RWPE2 (cell line): ENCODE data around the gene KRTAP10-7.

Experiments used
- ATAC-seq: fragments of 200-7000 bp; cut with Tn5 transposase; 3 replicates; pipeline ENCODE4 v1.9.1; 2021; ENCODE audit warnings: low read depth
- DNase-seq: peaks from one replicate; pipeline ENCODE4 v3.0.0-alpha.2; 2020; ENCODE audit warnings: low spot score
- H3K27ac ChIP-seq: fragments of 450-650 bp; 2 replicates; pipeline ENCODE4 v1.5.1; 2017; ENCODE audit warnings: mild to moderate bottlenecking; ENCODE audit not compliant: poor library complexity, severe bottlenecking
- H3K27me3 ChIP-seq: fragments of 250-450 bp; sonication (Bioruptor Pico); 2 replicates; pipeline ENCODE4 v1.5.1; 2021; ENCODE audit warnings: mild to moderate bottlenecking, moderate library complexity; ENCODE audit not compliant: insufficient read depth, poor library complexity, severe bottlenecking
- H3K36me3 ChIP-seq: fragments of 250-450 bp; sonication (Bioruptor Pico); 2 replicates; pipeline ENCODE4 v1.5.1; 2020; ENCODE audit warnings: low read depth, mild to moderate bottlenecking, moderate library complexity
- H3K4me1 ChIP-seq: fragments of 250-450 bp; sonication (Bioruptor Pico); 2 replicates; pipeline ENCODE4 v1.5.1; 2021; ENCODE audit warnings: mild to moderate bottlenecking, moderate library complexity; ENCODE audit not compliant: insufficient read depth, poor library complexity, severe bottlenecking
- H3K4me3 ChIP-seq: fragments of 250-450 bp; sonication (Bioruptor Pico); 2 replicates; pipeline ENCODE4 v1.5.1; 2021; ENCODE audit warnings: mild to moderate bottlenecking, moderate library complexity; ENCODE audit not compliant: severe bottlenecking
- H3K9me3 ChIP-seq: fragments of 250-450 bp; sonication (Bioruptor Pico); 2 replicates; pipeline ENCODE4 v1.5.1; 2021; ENCODE audit warnings: mild to moderate bottlenecking, moderate library complexity; ENCODE audit not compliant: severe bottlenecking
- CTCF ChIP-seq: fragments of 450-650 bp; IDR thresholded peaks from one replicate; pipeline ENCODE4 v1.5.1; 2017; ENCODE audit warnings: mild to moderate bottlenecking, moderate library complexity; ENCODE audit not compliant: poor library complexity, severe bottlenecking

The KRTAP10-7 gene

GRCh38 chr21:44568667-44569556, 31.5 kb upstream of the KRTAP10-7 start:
- Histone ChIP-seq H3K27me3 (no peaks in the 10 kb centered on the region), H3K27ac (no peak overlapping the region), H3K9me3 (peaks cover 2% of the 10 kb centered on the region), H3K4me1 (no peaks in the 10 kb centered on the region), H3K36me3 (no peaks in the 10 kb centered on the region), H3K4me3 (no peak overlapping the region)
- no peak for DNase-seq
- no peak for TF ChIP-seq CTCF
- ATAC-seq, result no peak

DNA sequence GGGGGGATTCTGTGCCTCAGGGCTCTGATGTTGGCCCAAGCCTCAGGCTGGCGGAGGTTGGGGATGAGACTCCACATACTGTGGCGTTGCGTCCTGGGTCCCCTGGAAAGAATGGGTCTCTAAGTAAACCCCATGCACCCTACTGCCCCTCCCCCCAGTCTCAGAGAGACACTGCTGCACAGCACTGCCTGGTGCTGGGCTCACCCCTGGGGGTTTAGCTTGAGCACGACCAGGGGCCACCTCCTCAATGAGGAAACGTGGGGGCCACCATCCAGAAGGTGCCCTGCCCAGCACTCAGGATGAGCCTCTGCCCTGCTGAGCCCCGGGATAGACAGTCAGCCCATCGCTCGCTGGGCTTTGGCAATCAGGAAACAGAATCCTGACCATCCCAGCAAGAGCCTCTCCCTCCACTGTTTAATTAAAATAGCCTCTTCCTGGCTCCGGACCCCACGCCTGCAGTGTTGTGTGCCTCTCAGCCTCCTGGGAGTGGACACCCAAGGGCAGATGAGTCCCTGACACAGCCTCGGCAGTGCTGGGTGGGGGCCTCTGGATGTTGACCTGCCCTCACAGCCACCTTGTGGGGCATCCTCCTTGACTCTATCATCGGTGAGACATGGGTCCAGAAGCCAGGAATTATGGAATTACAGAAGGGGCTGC, 30.4 kb upstream of the KRTAP10-7 start:
- ATAC-seq, result no peak
- Histone ChIP-seq H3K9me3 (peaks cover 2% of the 10 kb centered on the region), H3K36me3 (no peaks in the 10 kb centered on the region), H3K27me3 (no peaks in the 10 kb centered on the region), H3K27ac (no peak overlapping the region), H3K4me3 (no peak overlapping the region), H3K4me1 (no peaks in the 10 kb centered on the region)
- no peak for TF ChIP-seq CTCF
- DNase-seq, result no peak

DNA sequence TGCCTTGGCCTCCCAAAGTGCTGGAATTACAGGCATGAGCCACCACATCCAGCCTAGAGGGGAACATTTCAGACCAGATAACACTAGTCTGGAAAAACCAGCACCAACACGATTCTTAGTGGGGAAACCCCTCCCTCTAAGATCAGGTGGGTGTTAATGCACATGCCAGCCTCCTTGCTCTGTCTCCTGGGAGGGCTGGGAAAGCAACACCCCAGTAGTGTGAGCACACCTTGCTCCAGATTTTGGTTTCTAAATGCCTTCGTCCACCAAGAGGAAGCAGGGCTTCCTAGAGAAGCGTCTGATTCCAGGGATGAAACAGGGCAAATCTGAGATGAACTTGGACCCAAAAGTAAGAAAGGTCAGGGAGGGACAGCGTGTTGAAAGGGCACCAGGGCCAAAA, 29.1 kb upstream of the KRTAP10-7 start:
- ATAC-seq, result no peak
- no peak overlapping the region for H3K4me3 ChIP-seq

DNA sequence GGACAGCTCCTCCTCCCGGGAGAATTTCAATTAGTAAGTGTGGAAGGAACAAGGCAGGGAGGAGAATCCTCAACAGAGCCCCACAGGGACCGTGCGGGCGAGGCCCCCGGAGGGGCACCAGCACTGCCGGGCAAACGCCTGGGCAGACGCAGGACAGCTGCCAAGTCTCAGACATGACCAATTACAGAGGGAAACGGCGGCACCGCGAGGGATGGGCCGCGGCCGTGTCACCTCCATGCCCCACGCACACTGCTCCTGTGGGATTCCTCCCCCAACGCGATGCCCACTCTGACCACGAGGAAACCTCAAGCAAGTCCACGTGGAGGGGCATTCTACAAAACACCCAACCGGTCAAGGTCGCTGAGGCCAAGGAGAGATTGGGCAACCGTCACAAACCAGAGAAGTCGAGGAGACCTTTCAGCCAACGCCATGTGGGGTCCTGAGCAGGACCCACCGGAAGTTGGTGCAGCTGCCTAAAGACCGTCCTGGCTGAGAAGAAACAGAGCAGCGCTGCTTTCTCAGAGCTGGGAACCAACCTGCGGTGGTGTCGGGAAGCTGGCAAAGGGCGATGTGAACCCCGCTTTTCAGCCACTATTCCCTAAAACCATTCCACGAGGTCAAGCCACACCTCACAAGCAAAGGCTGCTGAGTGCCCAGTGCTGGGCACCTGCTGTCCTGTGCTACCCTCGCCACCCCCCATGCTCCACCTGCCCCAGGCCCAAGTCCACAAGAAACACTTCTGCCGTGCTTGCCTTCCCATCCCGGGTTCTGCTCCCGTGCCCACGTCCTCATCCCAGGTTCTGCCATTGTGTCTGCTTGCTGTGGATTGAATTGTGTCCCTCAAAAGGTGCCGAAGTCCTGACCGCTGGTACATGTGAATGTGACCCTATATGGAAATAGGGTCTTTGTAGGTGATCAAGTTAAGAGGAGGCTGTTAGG, 28.3 kb upstream of the KRTAP10-7 start:
- Histone ChIP-seq H3K4me1 (no peaks in the 10 kb centered on the region), H3K27me3 (no peaks in the 10 kb centered on the region)

More for the DNA sequence above, 29.1 kb upstream of the KRTAP10-7 start:
- Histone ChIP-seq H3K4me1 (no peaks in the 10 kb centered on the region), H3K9me3 (peaks cover 2% of the 10 kb centered on the region), H3K27ac (no peak overlapping the region), H3K27me3 (no peaks in the 10 kb centered on the region), H3K36me3 (no peaks in the 10 kb centered on the region)
- DNase-seq, result no peak
- no peak for TF ChIP-seq CTCF

More for the DNA sequence above, 28.3 kb upstream of the KRTAP10-7 start:
- H3K4me3 ChIP-seq, result no peak overlapping the region
- H3K9me3 ChIP-seq, result peaks cover 2% of the 10 kb centered on the region
- no peak for ATAC-seq
- H3K27ac ChIP-seq, result no peak overlapping the region
- no peak for DNase-seq
- no peak for TF ChIP-seq CTCF
- H3K36me3 ChIP-seq, result no peaks in the 10 kb centered on the region
